Adrenal gland (tissue), 5 donors: ENCODE measurements around the gene COBLL1.

Source experiments
- CTCF ChIP-seq, 6 experiments: fragments of 450-650 bp in 4 of 6; fragments of 200-600 bp in 2 of 6; sonication (generic) in 1 of 6; IDR thresholded peaks; 1 replicate in 5 of 6; 2 replicates in 1 of 6; pipeline versions ENCODE4 v1.5.1 to v1.8.0; 2016 to 2021; ENCODE audit warnings: antibody characterized with exemption in 6 of 6, mild to moderate bottlenecking in 2 of 6, moderate library complexity in 1 of 6
- POLR2A ChIP-seq, 2 donors: fragments of 450-650 bp; IDR thresholded peaks; one replicate each; pipeline ENCODE4 v1.6.1; 2017; ENCODE audit warnings: antibody characterized with exemption in 2 of 2, mild to moderate bottlenecking in 2 of 2, moderate library complexity in 1 of 2
- donor health status: DM: no; HTN: no; CAD: no.

GRCh38 chr2:164711766-164712138 lies 129.9 kb downstream of the COBLL1 start:
- TF ChIP-seq CTCF (IDR thresholded peaks at IDR 0.05) (no peak), POLR2A (IDR thresholded peaks at IDR 0.05) (no peak)
